Endothelial cell of hepatic sinusoid (primary cell): ENCODE data around the gene LSG1.

Source experiments
- in situ Hi-C: cut with HindIII; loops from 2 replicates; pipeline ENCODE4 v1.10.0; 2017; ENCODE audit warnings: low sequenced_read_pairs

Gene LSG1

DNA sequence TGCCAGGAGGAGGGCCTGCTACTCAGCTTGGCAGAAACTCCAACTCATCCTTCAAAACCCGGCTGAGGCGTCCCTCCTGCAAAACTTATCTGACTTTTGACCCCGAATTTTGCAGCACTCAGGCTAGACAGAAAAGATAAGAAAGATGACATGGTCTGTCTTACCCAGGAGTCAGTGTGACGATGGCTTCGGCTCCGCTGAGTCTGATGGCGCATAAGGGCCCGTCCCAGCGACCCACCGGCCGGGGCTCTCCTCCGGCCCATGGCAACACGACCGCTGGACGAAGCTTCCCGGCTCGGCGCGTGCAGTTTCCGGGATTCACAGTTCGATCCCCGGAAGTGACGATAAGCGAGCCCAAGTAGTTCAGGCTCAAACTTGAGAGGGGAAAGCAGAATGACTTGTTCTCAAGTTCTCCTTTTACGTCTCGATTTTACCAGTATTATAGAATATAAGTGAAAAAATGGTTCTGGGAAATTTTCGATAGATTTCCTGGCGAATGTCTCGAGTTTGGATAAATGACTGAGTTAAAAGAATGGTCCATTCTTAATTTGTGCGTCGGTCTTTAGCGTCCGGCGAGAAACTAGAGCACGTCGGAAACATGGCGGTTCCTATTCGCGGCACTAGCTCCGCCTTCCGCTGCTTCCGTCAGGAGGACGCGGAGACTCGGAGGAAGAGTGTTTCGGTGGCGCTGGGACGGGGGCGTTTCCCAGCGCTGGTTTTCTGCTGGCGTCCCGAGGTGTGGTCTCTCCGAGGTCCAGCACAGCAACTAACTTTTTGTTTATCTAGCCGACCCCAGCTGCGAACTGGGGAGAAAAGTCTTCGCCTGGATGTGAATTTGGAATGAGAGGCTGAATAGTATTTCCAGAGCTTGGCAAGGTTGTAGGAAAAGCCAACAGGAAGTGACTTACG is at the start of gene LSG1:
LSG1 (minus strand) TSS at position 292 of the 909 bp plus-strand sequence; CDS start at position 263, 29 bp downstream.
- in situ Hi-C loops = no loop called here

GRCh38 chr3:194720048-194720447 is 48.1 kb upstream of the LSG1 start:
- in situ Hi-C loops = loop anchor here (25.0 kb wide), 1 partner anchor 792 kb away; no protein-coding TSS in a partner anchor

GRCh38 chr3:194718079-194718478 is 46.1 kb upstream of the LSG1 start:
- in situ Hi-C loops = loop anchor here (25.0 kb wide), 1 partner anchor 794 kb away; no protein-coding TSS in a partner anchor

DNA sequence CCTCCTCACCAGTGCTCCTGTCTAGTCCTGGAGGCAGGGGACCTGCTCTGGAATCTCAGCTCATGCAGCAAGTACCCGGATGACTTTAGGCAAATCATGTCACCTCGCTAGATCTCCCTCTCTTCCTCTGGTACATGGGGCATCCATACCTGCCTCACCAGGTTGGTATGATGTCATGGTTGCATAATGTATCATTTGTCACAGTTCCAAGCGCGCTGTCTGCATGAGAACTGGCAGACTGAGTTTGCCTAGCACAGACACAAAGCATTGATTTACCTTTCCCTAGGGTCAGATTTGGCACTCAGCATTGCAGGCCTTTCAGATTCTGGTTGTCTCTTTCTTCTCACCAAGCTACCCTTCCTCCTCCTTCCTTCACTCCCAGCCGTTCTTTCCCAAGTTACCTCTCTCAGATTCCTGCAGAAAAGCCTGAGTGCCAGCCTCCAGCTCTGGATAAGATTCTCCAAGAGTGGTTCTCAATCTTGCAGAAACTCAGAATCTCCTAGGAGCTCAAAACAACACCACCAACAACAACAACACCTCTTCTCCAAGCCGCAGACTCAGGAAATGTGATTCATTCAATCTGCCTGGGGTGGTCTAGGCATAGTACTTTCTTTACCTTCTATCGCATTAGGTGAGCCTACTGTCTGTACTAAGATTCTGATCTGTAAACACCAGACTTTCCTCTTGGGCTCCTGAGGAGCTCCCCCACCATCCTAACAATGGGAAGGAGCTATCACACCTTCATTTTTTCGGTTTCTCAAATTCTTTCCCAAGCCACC is 43.2 kb upstream of the LSG1 start:
- in situ Hi-C loops = loop anchor here (25.0 kb wide), 1 partner anchor 797 kb away; no protein-coding TSS in a partner anchor

- in situ Hi-C loops = loop anchor here (5.0 to 25.0 kb wide), 2 partner anchors 68 to 798 kb away; no protein-coding TSS in a partner anchor
Measured at GRCh38 chr3:194714564-194714963, 42.6 kb upstream of the LSG1 start.

DNA sequence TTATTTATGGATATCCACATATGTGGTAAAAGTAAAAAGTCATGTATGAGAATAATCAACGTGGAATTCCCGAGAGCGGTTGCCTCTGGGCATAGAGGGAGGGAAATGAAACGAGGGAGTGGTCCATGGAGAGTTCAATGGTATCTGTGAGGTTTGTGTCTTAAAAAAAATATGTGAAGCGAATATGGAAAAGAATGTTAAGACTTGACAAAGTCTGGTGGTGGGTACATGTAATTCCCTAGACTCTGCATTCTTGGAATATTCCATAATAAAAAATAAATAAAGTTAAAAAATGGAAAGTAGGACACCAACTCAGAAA is 42.1 kb upstream of the LSG1 start:
- in situ Hi-C loops = loop anchor here (5.0 to 25.0 kb wide), 2 partner anchors 68 to 798 kb away; no protein-coding TSS in a partner anchor

DNA sequence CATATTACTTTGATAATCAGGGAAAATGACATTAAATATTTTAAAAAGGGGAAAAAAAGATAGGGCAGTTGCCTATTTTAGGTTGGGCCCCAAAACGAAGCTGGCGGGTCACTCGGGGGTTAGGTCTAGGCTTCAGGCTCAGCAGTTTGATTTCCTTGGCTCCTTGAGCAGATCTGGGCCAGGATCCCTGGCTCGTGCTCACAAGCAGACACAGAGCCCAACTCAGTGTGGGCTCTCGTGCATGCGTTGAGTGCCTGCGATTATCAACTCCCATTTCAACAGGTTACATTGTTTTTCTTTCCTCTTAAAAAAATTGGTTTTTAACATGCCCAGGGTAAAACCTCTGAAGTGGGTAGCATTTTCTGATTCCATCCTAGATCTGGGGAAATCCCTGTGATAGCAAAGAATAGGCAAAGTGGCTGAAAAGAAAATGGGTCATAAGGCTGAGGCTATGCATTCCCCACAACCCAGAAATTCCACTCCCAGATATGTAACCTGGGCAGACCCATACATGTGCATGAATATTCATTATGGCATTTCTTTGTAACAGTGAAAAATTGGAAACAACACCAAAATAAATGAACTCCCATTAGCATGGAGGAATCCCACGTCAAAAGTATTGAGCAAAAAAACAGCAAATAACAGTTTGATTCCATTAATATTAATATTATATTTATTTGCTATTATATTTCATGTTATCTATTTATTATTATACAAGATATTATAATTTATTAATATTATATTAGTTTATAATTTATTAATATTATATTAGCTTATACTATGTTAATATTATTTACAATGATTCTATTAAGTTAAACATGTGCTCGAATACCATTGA is 41.5 kb upstream of the LSG1 start:
- in situ Hi-C loops = loop anchor here (5.0 to 25.0 kb wide), 2 partner anchors 69 to 799 kb away; no protein-coding TSS in a partner anchor

DNA sequence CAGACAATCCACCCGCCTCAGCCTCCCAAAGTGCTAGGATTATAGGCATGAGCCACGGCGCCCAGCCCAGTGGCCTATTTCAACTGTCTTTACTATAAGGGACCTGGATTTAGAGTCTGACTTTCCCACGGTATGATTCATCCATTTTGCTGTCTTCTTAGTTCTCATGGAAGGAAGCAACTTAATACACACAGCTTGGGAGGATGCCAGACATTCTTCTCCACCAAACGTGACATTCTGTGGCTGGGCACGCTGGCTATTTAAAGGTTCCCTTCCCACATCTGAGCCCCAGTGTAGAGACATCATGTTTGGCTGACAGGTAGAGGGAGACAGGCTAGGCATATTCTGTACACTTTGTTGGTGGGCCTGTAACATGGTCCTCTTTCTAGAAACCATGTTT is 39.9 kb upstream of the LSG1 start:
- in situ Hi-C loops = loop anchor here (5.0 to 25.0 kb wide), 2 partner anchors 70 to 800 kb away; no protein-coding TSS in a partner anchor

- in situ Hi-C loops = loop anchor here (5.0 to 25.0 kb wide), 2 partner anchors 71 to 801 kb away; no protein-coding TSS in a partner anchor
Measured at GRCh38 chr3:194711286-194711685, 39.3 kb upstream of the LSG1 start.

DNA sequence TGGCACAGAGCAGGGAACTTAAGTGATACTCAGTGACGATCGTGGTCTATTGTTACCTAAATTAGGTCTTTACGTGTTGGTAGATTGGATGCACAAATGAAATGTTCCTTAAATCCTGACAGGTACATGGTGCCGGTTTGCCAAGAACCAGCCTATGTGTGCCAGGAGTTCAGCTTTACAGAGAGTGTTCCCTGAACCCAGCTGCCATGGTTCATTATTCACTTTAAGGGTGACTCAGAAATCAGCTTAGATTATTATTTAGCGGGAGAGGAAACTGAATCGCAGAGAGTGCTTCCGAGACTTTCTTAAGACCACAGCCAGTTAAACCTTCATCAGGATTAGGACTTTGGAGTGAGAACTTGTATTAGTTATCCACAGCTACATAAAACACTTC is 35.2 kb upstream of the LSG1 start:
- in situ Hi-C loops = loop anchor here (25.0 kb wide), 1 partner anchor 805 kb away; no protein-coding TSS in a partner anchor

GRCh38 chr3:194705761-194706160 is 33.8 kb upstream of the LSG1 start:
- in situ Hi-C loops = loop anchor here (25.0 kb wide), 1 partner anchor 807 kb away; no protein-coding TSS in a partner anchor

DNA sequence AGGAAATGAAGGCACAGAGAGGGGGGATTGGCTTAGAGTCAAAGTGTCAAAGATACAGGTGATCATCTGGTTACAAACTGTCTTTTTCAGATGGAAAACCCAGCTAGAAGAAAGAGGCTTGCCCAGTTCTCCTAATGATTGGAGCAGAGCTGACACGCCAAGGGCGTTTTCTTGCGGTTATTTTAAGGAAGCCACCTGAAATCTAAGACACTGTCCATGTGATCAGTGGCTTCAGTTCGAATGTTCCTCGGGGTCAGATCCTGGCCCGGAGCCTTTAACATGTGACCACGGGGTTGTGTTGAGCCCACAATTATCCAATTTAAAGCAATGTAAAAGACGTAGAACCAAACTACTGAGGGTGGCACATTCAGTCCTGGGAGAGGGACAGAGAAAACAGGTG is 33.2 kb upstream of the LSG1 start:
- in situ Hi-C loops = loop anchor here (25.0 kb wide), 1 partner anchor 807 kb away; no protein-coding TSS in a partner anchor

DNA sequence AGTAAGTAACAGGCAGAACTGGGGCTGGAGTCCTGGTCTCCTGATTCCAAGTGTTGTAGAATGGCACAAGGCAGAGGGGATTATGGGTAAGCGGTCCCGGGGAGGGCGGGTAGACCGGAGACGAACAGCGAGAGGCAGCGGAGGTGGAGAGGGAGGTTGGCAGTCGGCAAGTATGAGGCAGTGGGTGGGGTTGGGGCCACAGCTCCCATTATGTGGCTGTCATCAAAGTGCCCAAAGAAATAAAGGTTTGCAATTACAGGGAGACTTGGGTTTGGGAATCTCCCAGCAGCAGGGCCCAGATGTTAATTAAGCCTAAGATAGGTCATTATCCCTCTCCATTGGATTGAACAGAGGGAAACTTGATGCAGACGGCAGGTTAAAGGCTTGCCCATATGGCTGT is 30.6 kb upstream of the LSG1 start:
- in situ Hi-C loops = loop anchor here (25.0 kb wide), 1 partner anchor 810 kb away; no protein-coding TSS in a partner anchor

- in situ Hi-C loops = no loop called here
Measured at GRCh38 chr3:194696702-194697101, 24.7 kb upstream of the LSG1 start.

DNA sequence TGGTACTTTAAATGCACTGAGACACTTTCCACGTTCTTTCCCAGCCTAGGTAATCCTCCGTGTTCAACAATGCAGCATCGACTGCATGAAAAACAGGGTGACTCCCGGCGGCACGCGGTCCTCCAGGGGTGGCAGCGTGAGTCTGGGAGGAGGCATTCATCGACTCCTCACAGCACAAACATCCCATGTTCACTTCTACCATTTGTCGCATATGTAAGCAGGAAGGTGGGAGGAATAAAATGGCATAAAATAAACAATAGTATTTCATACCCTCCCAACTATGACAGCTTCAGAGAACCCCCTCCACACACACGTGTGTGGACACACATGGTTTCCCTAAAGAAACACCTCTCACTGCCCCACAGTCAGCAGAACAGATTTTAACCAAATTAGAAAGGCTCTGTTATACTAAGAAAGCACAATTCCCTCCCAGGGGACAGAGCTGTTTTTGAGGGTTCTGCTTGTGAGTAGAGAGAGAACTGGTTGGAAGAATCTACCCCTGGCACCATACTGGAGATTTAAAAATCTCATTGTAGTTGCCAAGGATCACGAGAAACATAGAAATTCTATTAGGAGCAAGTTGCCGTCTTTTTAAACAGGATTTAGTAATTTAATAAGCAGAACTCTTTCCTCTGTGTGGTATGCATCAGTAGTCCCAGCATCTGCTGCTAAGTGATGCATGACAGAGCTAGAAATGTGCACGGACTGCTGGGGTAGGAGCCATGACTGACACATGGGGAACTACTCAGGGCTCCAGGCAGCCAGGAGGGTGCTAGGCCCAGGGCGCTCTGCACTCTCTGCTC is 19.7 kb upstream of the LSG1 start:
- in situ Hi-C loops = no loop called here

- in situ Hi-C loops = no loop called here
Measured at GRCh38 chr3:194690501-194691372, 18.7 kb upstream of the LSG1 start.

- in situ Hi-C loops = no loop called here
Measured at GRCh38 chr3:194689493-194689944, 17.5 kb upstream of the LSG1 start.

DNA sequence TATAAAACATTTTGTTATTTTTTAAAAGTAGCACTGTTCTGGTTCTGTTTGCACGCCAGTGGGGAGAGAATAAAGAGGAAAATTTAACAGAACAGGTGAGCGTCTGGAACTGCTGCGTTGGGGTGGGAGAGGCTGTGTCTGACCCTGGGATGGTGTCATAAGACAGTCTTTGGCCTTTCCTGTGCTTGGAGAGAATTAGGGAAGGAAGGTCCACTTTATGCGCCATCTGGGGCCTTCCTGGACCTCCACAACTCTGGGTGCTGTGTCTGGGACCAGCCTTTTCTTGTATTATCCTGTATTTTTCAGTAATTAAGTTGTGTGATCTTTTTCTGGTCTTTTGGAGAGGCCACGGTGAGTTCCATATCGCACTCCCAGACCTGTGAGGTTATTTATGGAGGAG is 17.0 kb upstream of the LSG1 start:
- in situ Hi-C loops = no loop called here
